ENCODE data around the gene HMGXB4. TPM values are rescaled to one million over a fixed set of nuclear protein-coding genes. Genes with fewer than 3 reads are reported as not detected.

HMGXB4 gene
- total RNA-seq, 1 donor from 2014 or later, result 8.6 TPM

DNA sequence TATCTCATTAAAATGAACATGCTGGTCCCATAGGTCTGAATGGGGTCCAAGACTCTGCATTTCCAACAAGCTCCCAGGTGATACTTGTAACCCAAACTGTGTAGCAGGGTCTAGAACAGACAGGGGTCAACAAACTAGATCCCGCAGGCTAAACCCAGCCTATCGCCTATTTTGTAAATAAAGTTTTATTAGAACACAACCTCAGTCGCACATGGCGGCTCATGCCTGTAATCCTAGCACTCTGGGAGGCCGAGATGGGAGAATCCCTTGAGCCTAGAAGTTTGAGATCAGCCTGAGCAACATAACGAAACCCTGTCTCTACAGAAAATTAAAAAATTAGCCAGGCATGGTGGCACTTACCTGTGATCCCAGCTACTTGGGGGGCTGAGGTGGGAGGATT, 42.3 kb upstream of the HMGXB4 start:
- TF ChIP-seq, protein P1, sequence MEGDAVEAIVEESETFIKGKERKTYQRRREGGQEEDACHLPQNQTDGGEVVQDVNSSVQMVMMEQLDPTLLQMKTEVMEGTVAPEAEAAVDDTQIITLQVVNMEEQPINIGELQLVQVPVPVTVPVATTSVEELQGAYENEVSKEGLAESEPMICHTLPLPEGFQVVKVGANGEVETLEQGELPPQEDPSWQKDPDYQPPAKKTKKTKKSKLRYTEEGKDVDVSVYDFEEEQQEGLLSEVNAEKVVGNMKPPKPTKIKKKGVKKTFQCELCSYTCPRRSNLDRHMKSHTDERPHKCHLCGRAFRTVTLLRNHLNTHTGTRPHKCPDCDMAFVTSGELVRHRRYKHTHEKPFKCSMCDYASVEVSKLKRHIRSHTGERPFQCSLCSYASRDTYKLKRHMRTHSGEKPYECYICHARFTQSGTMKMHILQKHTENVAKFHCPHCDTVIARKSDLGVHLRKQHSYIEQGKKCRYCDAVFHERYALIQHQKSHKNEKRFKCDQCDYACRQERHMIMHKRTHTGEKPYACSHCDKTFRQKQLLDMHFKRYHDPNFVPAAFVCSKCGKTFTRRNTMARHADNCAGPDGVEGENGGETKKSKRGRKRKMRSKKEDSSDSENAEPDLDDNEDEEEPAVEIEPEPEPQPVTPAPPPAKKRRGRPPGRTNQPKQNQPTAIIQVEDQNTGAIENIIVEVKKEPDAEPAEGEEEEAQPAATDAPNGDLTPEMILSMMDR (IDR thresholded peaks at IDR 0.05; ENCODE audit: borderline replicate concordance), result no peak
- H3K4me3 ChIP-seq, result no peak overlapping the region
- H3K36me3 ChIP-seq, result no peaks in the 10 kb centered on the region
- peaks cover 6% of the 10 kb centered on the region for H3K9me3 ChIP-seq (replicated peaks)
- intact Hi-C loops (cut with micrococcal nuclease), result no loop called here
- peaks cover 54% of the 10 kb centered on the region for H3K27me3 ChIP-seq (ENCODE audit: low read depth)
- DNase-seq, result no peak
- H3K4me1 ChIP-seq, result no peaks in the 10 kb centered on the region
- no peak overlapping the region for H3K27ac ChIP-seq (replicated peaks)

DNA sequence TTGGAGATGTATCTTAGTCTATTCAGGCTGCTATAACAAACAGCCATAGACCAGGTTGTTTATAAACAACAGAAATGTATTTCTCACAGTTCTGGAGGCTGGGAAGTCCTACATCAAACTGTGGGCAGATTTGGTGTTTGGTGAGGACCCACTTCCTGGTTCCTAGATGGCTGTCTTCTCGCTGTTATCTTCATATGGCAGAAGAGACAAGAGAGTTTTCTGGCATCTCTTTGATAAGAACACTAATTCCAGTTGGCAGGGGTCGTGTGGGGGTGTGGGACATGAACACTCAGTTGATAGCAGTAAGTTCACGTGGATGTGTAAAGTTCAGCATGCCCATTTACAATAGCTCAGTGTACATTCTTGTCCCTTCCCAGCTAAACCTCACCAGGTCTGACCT, 41.3 kb upstream of the HMGXB4 start:
- peaks cover 54% of the 10 kb centered on the region for H3K27me3 ChIP-seq (ENCODE audit: low read depth)
- no peak overlapping the region for H3K27ac ChIP-seq (replicated peaks)
- no peak overlapping the region for H3K4me3 ChIP-seq
- no peaks in the 10 kb centered on the region for H3K4me1 ChIP-seq
- DNase-seq, result no peak
- peaks cover 6% of the 10 kb centered on the region for H3K9me3 ChIP-seq (replicated peaks)
- TF ChIP-seq, protein P1 (IDR thresholded peaks at IDR 0.05; ENCODE audit: borderline replicate concordance), result no peak
- H3K36me3 ChIP-seq, result no peaks in the 10 kb centered on the region
- intact Hi-C loops (cut with micrococcal nuclease), result no loop called here

DNA sequence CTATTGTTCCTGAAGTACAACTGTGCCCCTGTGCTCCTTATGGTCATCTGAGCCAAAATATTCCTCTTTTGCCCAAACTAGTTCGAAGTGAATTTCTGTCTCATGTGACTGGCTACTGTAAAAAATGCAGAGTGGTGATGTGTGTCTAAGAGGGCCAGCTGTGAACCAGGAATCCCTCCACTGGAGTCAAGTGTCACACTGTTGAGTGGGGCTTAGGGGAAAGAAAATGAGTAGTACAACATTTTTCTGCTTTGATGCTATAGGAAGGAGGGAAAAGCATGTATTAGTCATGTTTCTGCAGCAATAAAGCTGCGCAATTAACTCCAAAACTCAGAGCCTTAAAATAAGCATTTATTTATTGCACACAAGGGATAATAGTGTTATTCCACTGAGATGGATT, 39.8 kb upstream of the HMGXB4 start:
- TF ChIP-seq, protein P1 (IDR thresholded peaks at IDR 0.05; ENCODE audit: borderline replicate concordance), result no peak
- Histone ChIP-seq H3K36me3 (no peaks in the 10 kb centered on the region), H3K27ac (replicated peaks) (no peak overlapping the region), H3K4me3 (no peak overlapping the region), H3K27me3 (ENCODE audit: low read depth) (peaks cover 54% of the 10 kb centered on the region), H3K4me1 (no peaks in the 10 kb centered on the region), H3K9me3 (replicated peaks) (peaks cover 6% of the 10 kb centered on the region)
- intact Hi-C loops (cut with micrococcal nuclease), result no loop called here
- DNase-seq, result no peak

- Histone ChIP-seq H3K4me3 (no peak overlapping the region), H3K9me3 (replicated peaks) (peaks cover 6% of the 10 kb centered on the region), H3K27ac (replicated peaks) (no peak overlapping the region), H3K27me3 (ENCODE audit: low read depth) (peaks cover 58% of the 10 kb centered on the region), H3K36me3 (no peaks in the 10 kb centered on the region), H3K4me1 (no peaks in the 10 kb centered on the region)
- TF ChIP-seq, protein P1 (IDR thresholded peaks at IDR 0.05; ENCODE audit: borderline replicate concordance), result no peak
- DNase-seq, result no peak
- intact Hi-C loops (cut with micrococcal nuclease), result no loop called here
Measured at GRCh38 chr22:35218079-35218478, 39.2 kb upstream of the HMGXB4 start.

- TF ChIP-seq, protein P1 (IDR thresholded peaks at IDR 0.05; ENCODE audit: borderline replicate concordance), result no peak
- no peaks in the 10 kb centered on the region for H3K4me1 ChIP-seq
- no peak overlapping the region for H3K4me3 ChIP-seq
- intact Hi-C loops (cut with micrococcal nuclease), result no loop called here
- peaks cover 67% of the 10 kb centered on the region for H3K27me3 ChIP-seq (ENCODE audit: low read depth)
- H3K36me3 ChIP-seq, result no peaks in the 10 kb centered on the region
- peaks cover 6% of the 10 kb centered on the region for H3K9me3 ChIP-seq (replicated peaks)
- H3K27ac ChIP-seq (replicated peaks), result no peak overlapping the region
- no peak for DNase-seq
Measured at GRCh38 chr22:35219012-35219411, 38.3 kb upstream of the HMGXB4 start.

GRCh38 chr22:35220221-35220620, 37.1 kb upstream of the HMGXB4 start:
- no peak for DNase-seq
- Histone ChIP-seq H3K36me3 (no peaks in the 10 kb centered on the region), H3K4me1 (no peaks in the 10 kb centered on the region), H3K4me3 (no peak overlapping the region), H3K9me3 (replicated peaks) (peaks cover 6% of the 10 kb centered on the region), H3K27ac (replicated peaks) (no peak overlapping the region), H3K27me3 (ENCODE audit: low read depth) (peaks cover 75% of the 10 kb centered on the region)
- TF ChIP-seq, protein P1 (IDR thresholded peaks at IDR 0.05; ENCODE audit: borderline replicate concordance), result no peak
- intact Hi-C loops (cut with micrococcal nuclease), result no loop called here

Measured in left ventricle myocardium inferior (tissue), 1 donor.